Ammon's horn (tissue), 1 donor: ENCODE data around the gene DLEC1.

ENCODE experiments used
- DNase-seq: peaks from one replicate; pipeline ENCODE4 v3.0.0-alpha.2; 2016; ENCODE audit warnings: low spot score

DLEC1 gene

GRCh38 chr3:38002291-38002876 is 36.6 kb upstream of the DLEC1 start:
- no peak for DNase-seq

DNA sequence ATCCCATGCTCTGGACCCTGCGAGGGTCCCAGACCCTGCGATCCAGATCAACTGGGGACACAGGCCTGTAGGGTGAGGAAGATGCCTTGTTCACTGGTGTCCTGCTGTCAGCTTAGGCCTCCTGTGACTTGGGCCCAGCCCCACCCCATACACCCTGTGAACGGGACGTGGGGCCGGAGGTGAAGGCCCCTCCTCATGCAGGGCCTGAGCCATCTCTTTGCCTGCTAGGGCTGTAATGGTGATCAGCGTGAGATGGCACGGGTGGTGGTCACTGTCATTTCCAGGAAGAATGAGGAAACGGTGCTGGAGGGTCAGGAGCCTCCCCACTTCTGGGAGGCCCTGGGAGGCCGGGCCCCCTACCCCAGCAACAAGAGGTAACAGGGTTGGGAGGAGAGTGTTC is 36.1 kb upstream of the DLEC1 start:
- no peak for DNase-seq

- peak; percentile 88 for DNase-seq
Measured at GRCh38 chr3:38003371-38003816, 35.6 kb upstream of the DLEC1 start.

GRCh38 chr3:38003817-38004414 is 35.1 kb upstream of the DLEC1 start:
- DNase-seq, result no peak

- peak; percentile 90 for DNase-seq
Measured at GRCh38 chr3:38004415-38005075, 34.5 kb upstream of the DLEC1 start.

DNA sequence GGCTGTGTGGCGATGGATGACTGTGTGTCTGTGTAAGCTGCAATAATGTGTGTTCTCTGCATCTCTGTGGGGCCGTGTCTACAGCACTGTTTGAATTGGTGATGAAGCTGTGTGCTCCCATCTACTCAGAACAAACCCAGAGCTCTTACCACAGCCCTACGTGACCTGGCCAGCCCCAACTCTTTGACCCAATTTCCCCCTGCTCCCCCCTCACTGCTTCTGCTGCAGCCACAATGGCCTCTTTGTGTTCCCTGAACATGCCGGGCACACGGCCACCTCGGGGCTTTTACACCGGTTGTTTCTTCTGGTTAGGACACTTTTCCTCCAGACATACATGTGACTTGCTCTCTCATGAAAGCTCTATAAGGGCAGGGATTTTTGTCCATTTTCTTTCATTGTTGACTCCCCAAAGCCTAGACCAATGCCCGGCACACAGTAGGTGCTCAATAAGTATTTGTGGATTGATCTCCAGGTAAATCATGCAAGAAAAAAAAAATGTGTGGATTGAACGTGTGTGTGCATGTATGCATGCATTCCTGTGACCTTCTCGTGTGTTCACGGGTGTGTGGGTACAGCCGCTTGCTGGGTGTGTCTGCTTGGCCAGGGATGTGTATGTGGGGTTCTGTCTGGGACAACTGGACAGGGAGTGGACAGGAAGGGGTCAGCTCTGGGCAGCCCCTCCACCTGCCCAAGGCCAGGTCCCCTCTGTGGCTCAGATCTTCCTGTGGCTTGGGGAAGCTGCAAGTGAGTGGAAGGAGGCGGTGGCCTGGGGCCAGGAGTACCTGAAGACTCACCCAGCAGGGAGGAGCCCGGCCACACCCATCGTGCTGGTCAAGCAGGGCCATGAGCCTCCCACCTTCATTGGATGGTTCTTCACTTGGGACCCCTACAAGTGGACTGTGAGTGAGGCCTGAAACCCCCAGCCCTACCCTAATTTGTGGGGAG is 33.7 kb upstream of the DLEC1 start:
- peak; percentile 98 for DNase-seq

DNA sequence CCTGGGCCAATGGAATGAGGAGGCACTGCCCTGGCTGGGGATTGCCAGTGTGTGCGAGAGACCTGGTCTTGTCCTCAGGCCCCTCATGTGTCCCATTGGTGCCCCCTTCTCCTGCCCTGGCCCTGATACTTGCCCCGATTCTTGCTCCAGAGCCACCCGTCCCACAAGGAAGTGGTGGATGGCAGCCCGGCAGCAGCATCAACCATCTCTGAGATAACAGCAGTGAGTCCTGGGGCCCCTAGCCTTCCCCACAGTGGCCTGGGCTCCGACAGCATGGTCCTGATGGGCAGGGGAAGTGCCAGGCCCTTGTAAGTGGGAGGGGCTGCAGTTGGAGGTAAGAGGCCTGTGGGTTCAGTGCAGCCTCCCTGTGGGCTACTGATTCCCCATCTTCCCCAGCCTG is 33.0 kb upstream of the DLEC1 start:
- DNase-seq, result no peak

DNA sequence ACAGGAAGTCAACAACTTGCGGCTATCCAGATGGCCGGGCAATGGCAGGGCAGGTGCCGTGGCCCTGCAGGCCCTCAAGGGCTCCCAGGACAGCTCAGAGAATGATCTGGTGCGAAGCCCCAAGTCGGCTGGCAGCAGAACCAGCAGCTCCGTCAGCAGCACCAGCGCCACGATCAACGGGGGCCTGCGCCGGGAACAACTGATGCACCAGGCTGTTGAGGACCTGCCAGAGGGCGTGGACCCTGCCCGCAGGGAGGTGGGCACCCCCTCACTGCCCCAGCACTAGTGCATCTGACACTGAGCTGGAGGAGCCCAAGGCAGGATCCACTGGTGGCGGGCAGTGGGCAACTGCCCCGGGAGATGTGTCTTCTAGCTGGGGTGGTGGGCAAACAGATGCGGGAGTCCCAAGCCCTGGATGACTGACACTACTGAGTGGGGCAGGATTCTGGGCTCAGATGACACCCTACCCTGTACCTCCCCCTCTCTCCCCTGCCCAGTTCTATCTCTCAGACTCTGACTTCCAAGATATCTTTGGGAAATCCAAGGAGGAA is 32.5 kb upstream of the DLEC1 start:
- DNase-seq, result no peak

- no peak for DNase-seq
Measured at GRCh38 chr3:38007754-38008090, 31.3 kb upstream of the DLEC1 start.

DNA sequence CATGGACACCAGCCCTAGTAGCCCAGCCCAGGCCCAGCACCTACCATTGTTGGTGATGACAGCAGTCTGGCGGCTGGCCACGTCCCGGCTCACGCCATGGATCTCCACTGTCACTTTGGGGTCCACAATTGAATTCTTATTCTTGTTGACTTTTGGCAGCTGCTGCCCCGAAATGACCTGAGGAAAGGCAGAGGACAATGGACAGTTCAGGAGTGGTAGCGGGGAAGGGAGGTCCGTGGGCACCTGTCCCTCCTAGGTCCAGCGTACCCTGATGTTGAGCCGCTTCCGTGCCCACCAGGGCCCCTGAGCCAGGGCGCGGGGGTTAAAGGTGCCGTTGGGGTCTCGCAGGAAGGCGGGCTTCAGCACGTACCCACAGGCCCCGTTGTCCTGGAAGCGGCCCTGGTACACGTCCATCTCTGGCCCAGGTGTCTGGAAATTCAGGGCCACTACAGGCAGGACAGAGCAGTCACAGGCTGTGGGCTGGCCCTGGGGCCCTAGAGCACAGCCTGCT is 30.8 kb upstream of the DLEC1 start:
- no peak for DNase-seq

DNA sequence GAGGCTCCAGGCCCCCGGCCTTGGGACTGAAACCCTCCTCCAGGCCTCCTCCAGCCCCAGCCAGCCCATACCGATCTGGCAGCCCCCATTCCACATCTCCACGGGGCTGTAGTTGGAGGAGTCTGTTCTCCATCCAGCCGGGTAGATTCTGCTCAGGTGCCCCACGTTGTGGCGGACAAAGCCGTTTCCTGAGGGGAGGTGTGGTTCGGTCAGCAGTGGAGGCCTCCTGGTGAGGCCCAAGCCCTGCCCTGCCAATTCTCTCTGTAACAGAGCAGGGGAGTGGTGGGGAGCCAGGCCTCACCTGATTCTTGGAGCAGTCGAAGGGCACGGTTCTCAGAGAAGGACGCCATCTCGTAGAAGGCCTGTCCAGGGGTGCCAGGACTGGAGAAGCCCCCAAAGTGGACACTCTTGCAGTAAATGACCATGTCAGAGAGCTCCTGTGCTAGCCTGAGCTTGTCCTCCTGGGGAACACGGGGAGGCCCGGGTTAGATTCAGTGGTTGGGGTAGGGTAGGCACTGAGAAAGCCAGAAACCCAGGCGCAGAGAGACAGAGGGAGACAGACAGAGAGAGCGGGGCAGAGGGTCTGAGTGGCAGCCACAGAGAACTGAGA is 29.9 kb upstream of the DLEC1 start:
- DNase-seq, result no peak

DNA sequence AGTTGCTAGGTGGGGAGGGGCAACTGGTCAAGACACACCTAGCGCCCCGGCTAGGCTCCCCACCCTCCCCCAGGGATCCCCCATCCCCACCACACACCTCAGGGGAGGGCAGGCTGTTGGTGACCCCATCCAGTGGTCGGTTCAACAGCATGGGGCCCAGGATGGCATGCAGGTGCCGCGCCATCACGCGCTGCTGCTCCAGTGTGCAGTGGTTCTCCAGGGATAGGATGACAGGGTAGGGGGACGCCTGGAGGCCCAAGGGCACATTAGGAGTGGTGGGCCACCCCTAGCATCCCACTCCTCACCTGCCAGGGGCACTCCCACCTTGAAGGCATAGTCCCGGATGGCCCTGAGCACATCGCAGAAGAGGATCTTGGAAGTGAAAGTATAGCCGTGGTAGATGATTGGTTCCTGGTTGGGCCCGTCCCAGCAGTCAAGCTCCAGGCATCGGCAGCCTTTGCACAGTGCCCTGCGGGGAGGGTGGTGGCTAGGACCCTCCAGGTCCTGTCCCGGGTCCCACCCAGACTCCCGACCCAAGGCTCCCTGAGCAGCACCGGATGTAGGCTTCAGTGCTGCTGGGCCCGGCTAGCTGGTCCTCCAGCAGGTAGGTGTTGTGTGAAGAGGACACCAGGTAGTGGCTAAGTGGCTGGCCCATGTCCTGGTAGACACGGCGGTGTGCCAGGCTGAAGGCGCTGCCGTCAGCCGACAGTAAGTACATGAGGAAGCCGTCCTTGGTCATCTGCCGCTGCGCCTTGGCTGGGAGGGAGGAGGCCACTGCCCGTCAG is 29.0 kb upstream of the DLEC1 start:
- no peak for DNase-seq

- DNase-seq, result no peak
Measured at GRCh38 chr3:38011111-38011510, 27.9 kb upstream of the DLEC1 start.

- DNase-seq, result no peak
Measured at GRCh38 chr3:38015485-38015884, 23.5 kb upstream of the DLEC1 start.

- DNase-seq, result no peak
Measured at GRCh38 chr3:38015984-38016383, 23.0 kb upstream of the DLEC1 start.

DNA sequence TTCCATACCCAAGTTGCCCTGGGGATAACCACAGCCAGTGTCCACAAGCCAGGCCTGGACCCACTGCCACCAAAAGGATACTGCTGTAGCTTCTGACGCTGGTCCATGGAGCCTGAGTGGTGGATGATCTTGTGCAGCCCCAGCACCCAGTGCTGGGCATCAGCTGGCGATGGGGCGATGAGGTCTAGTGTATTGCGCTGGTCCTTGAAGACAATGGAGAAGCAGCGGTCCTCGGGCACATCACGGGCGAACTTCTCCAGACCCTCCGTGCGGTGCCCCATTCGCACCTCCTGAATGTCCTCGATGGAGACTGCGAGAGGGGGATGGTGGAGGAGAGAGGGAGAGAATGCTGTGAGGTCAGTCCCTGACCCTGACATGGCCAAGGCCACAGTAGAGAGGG is 22.6 kb upstream of the DLEC1 start:
- DNase-seq, result no peak

DNA sequence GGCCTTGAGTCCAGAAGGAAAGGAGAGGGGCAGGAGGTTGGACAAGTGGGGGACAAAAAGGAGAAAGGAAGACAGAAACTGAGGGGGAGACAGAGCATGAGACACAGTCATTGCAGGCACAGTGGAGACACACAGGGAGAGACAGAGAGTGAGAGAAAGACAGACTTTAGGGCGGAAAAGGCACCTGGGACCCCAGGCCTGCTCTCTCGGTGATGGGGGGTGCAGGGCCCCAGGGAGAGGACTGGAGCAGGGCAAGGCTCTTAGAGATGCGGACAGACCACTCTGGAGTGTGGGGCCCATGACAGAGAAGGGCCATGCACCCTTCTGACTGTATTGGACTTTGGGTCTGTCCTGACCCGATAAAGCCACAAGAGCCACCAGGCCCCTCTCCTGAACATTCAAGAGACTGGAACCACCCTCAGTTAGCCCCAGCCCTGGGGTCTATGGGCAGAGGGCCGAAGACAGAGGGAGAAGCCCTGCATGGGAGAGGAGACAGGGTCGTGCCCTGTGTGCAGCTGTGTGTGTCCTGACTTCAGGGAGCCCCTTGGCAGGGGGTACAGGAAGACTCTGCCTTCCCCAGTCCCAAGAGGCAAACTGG is 22.1 kb upstream of the DLEC1 start:
- DNase-seq, result no peak

DNA sequence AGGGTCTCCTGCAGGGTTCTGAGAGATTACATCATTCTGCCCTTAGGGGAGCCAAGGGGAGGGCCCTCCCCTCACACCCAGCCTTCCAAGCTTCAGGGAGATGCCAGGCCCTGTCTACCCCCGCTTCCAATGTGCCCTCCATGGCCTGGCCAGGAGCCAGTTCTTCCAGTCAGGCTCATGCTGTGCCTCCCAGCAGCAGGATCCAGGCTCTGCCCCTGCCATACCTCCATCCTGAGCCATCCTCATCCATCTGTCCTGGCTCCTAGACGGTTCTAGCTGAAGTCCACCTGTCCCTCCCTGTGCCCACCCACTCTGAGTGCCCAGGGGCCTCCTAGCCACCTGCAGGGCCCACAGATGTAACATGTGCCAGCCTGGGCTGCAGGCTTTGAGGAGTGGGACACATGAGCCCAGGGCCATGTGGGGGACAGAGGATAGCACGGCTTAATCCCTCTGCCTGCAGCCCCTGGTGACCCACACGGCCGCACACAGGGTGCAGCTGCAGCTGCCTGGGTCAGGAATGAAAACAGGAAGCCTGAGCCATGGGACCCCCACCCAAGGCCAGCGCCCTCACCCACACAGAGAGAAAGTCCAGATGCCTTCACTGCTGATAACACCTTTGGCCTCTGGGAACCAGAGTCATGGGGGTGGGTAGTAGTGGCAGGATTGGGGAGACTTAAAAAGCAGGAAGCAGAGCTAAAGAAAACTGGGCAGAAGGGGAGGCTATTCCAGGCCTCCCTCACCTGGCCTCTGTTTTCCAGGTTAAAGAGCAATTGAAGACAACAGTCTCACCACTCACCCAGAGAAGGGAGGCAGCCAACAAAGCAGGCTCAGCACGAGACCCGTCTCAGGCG is 21.3 kb upstream of the DLEC1 start:
- no peak for DNase-seq
